ENCODE measurements around the gene ZNF813. TPM values are rescaled to one million over a fixed set of nuclear protein-coding genes. Genes with fewer than 3 reads are reported as not detected.

The ZNF813 gene
- total and polyA plus RNA-seq, 9 of the 15 experiments (the other 6 are each of a cell fraction or from before 2014, with no cell fraction given): 1.3 to 8.0 (median 5.3) TPM

GRCh38 chr19:53520547-53521372 lies 53.2 kb downstream of the ZNF813 start (continued):
- TF ChIP-seq ELK1 (CRISPR knock-in tag; IDR thresholded peaks at IDR 0.05): no peak
- peak; percentile 67; the same call in 1 of the 2 replicates for TF ChIP-seq TCF7L2 (IDR thresholded peaks at IDR 0.05; ENCODE audit: low read depth, low read length)
- TF ChIP-seq ILF3 (IDR thresholded peaks at IDR 0.05; ENCODE audit: borderline replicate concordance): no peak
- TF ChIP-seq POLR3A (IDR thresholded peaks at IDR 0.05; ENCODE audit: borderline replicate concordance, extremely low read depth, insufficient read depth, insufficient read length): no peak
- TF ChIP-seq GTF2B (IDR thresholded peaks at IDR 0.05; ENCODE audit: extremely low read depth, insufficient read length): no peak
- no peak for TF ChIP-seq IFI16 (CRISPR knock-in tag; IDR thresholded peaks at IDR 0.05)
- no peak for TF ChIP-seq POLR2H (tag; IDR thresholded peaks at IDR 0.05; ENCODE audit: low read depth)
- TF ChIP-seq ZNF184 (CRISPR knock-in tag; IDR thresholded peaks at IDR 0.05): no peak
- no peak for TF ChIP-seq RBM39 (optimal IDR thresholded peaks at IDR 0.05; ENCODE audit: low read depth, low read length)
- TF ChIP-seq SOX6 (IDR thresholded peaks at IDR 0.05): no peak
- no peak for TF ChIP-seq NR0B1 (IDR thresholded peaks at IDR 0.05; ENCODE audit: partially characterized antibody)
- TF ChIP-seq IRF1 (CRISPR knock-in tag; IDR thresholded peaks at IDR 0.05; ENCODE audit: borderline replicate concordance): no peak
- no peak for TF ChIP-seq RBM15 (IDR thresholded peaks at IDR 0.05; ENCODE audit: insufficient read depth, low read length)
- TF ChIP-seq SNIP1 (IDR thresholded peaks at IDR 0.05; ENCODE audit: low read depth): no peak
- no peak for TF ChIP-seq ZNF655 (CRISPR knock-in tag; IDR thresholded peaks at IDR 0.05)
- TF ChIP-seq PHF20 (IDR thresholded peaks at IDR 0.05; ENCODE audit: partially characterized antibody): no peak
- no peak for TF ChIP-seq DLX4 (CRISPR knock-in tag; IDR thresholded peaks at IDR 0.05)
- TF ChIP-seq RBM34 (IDR thresholded peaks at IDR 0.05; ENCODE audit: borderline replicate concordance, insufficient read depth, low read length): no peak
- TF ChIP-seq ZBED1 (IDR thresholded peaks at IDR 0.05): no peak
- TF ChIP-seq ZNF695 (CRISPR knock-in tag; IDR thresholded peaks at IDR 0.05): no peak
- TF ChIP-seq TAF1 (IDR thresholded peaks at IDR 0.05; ENCODE audit: control insufficient read depth, extremely low read depth, insufficient read depth, low read length, severe bottlenecking): no peak
- TF ChIP-seq ZKSCAN8 (CRISPR knock-in tag; IDR thresholded peaks at IDR 0.05): no peak; the same call in 1 of the 2 replicates

Data from K562 (cell line).